Measurements from ENCODE around the gene SPNS1. TPM values are rescaled to one million over a fixed set of nuclear protein-coding genes. Genes with fewer than 3 reads are reported as not detected.

SPNS1 gene
- total RNA-seq (2022; extraction: Qiagen RNA extraction; ENCODE audit: low read depth), result 56.8 to 81.3 TPM (median 69.7 TPM) in 5 replicates

GRCh38 chr16:28974437-28975157, at the start of gene SPNS1:
SPNS1 (plus strand) TSS chr16:28974778; CDS start chr16:28975152, 374 bp downstream.

GRCh38 chr16:28931801-28932225, 42.8 kb upstream of the SPNS1 start, which contains the start of gene CD19:
CD19 (plus strand) TSS chr16:28931971; CDS start chr16:28932001, 30 bp downstream.

GRCh38 chr16:28950648-28951409, 23.7 kb upstream of the SPNS1 start, which contains the start of gene NFATC2IP:
NFATC2IP (plus strand) TSS chr16:28950937; CDS start chr16:28951012, 75 bp downstream.

GRCh38 chr16:28984619-28985135, 10.1 kb downstream of the SPNS1 start, which contains the start of gene LAT:
LAT (plus strand) TSS chr16:28985052; CDS start chr16:28985418, 366 bp downstream.

Other genes starting within 250 kb of the SPNS1 start
- 0.69 to 2.3 TPM (median 1.8 TPM) in 5 replicates for gene NPIPB9, start 223.0 kb upstream of the SPNS1 start, total RNA-seq (2022; extraction: Qiagen RNA extraction; ENCODE audit: low read depth)
- gene ATXN2L, start 151.8 kb upstream of the SPNS1 start, total RNA-seq (2022; extraction: Qiagen RNA extraction; ENCODE audit: low read depth), result 95.3 to 153 TPM (median 135 TPM) in 5 replicates
- 230 to 318 TPM (median 288 TPM) in 5 replicates for gene TUFM, start 128.4 kb upstream of the SPNS1 start, total RNA-seq (2022; extraction: Qiagen RNA extraction; ENCODE audit: low read depth)
- 22.4 to 32.6 TPM (median 31.1 TPM) in 5 replicates for gene SH2B1, start 110.9 kb upstream of the SPNS1 start, total RNA-seq (2022; extraction: Qiagen RNA extraction; ENCODE audit: low read depth)
- 1.4 to 3.6 TPM (median 2.4 TPM) in 5 replicates for gene ATP2A1, start 96.3 kb upstream of the SPNS1 start, total RNA-seq (2022; extraction: Qiagen RNA extraction; ENCODE audit: low read depth)
- gene RABEP2, start 49.5 kb upstream of the SPNS1 start, total RNA-seq (2022; extraction: Qiagen RNA extraction; ENCODE audit: low read depth), result 9.1 to 11.9 TPM (median 10.7 TPM) in 5 replicates
- not detected in 5 replicates for gene CD19, start 42.8 kb upstream of the SPNS1 start, total RNA-seq (2022; extraction: Qiagen RNA extraction; ENCODE audit: low read depth)
- 20.5 to 34.2 TPM (median 29.9 TPM) in 5 replicates for gene NFATC2IP, start 23.8 kb upstream of the SPNS1 start, total RNA-seq (2022; extraction: Qiagen RNA extraction; ENCODE audit: low read depth)
- 3.1 to 6.1 TPM (median 4.3 TPM) in 5 replicates for gene LAT, start 10.3 kb downstream of the SPNS1 start, total RNA-seq (2022; extraction: Qiagen RNA extraction; ENCODE audit: low read depth)

Data from A549 treated with DMSO at 1 μM for 4 hours (cell line).